ENCODE results near the gene HOXA2.

The HOXA2 gene

GRCh38 chr7:27148031-27148755 lies 45.7 kb upstream of the HOXA2 start (continued):
- TF ChIP-seq ZNF488 (tag by site-specific recombination; IDR thresholded peaks at IDR 0.05): no peak
- TF ChIP-seq ZNF324 (tag by site-specific recombination; IDR thresholded peaks at IDR 0.05): no peak
- TF ChIP-seq ZNF791 (tag by site-specific recombination; IDR thresholded peaks at IDR 0.05): no peak
- TF ChIP-seq EGR2 (tag by site-specific recombination; IDR thresholded peaks at IDR 0.05; ENCODE audit: low read depth): peak; percentile 73
- TF ChIP-seq ZNF146 (tag by site-specific recombination; IDR thresholded peaks at IDR 0.05): no peak
- no peak for TF ChIP-seq RBAK (tag by site-specific recombination; IDR thresholded peaks at IDR 0.05)
- TF ChIP-seq ZNF654 (tag by site-specific recombination; IDR thresholded peaks at IDR 0.05; ENCODE audit: low read depth): no peak
- TF ChIP-seq ZNF510 (tag by site-specific recombination; IDR thresholded peaks at IDR 0.05; ENCODE audit: insufficient replicate concordance): no peak
- TF ChIP-seq ZNF677 (tag by site-specific recombination; IDR thresholded peaks at IDR 0.05): no peak
- no peak for TF ChIP-seq ZNF843 (tag by site-specific recombination; IDR thresholded peaks at IDR 0.05)
- TF ChIP-seq ZNF514 (tag by site-specific recombination; IDR thresholded peaks at IDR 0.05): no peak
- TF ChIP-seq MEIS1 (CRISPR knock-in tag; IDR thresholded peaks at IDR 0.05; ENCODE audit: borderline replicate concordance): no peak
- TF ChIP-seq ZNF211 (tag by site-specific recombination; IDR thresholded peaks at IDR 0.05; ENCODE audit: low read depth): no peak
- TF ChIP-seq ZBTB20 (tag by site-specific recombination; IDR thresholded peaks at IDR 0.05): no peak
- TF ChIP-seq ZNF140 (tag by site-specific recombination; IDR thresholded peaks at IDR 0.05): no peak
- TF ChIP-seq ZBTB1 (tag by site-specific recombination; IDR thresholded peaks at IDR 0.05): no peak
- TF ChIP-seq ZBTB48 (tag by site-specific recombination; IDR thresholded peaks at IDR 0.05): peak; percentile 53; the same call in 1 of the 2 replicates
- 0 out of 2 replicates have a peak, but pooled peaks have one; percentile 13 for TF ChIP-seq ZSCAN30 (tag by site-specific recombination; IDR thresholded peaks at IDR 0.05)
- peak; percentile 69 for TF ChIP-seq SP3 (tag by site-specific recombination; IDR thresholded peaks at IDR 0.05)
- TF ChIP-seq ZSCAN5A (tag by site-specific recombination; IDR thresholded peaks at IDR 0.05): no peak
- TF ChIP-seq ZNF426 (tag by site-specific recombination; IDR thresholded peaks at IDR 0.05): no peak
- TF ChIP-seq ZNF621 (tag by site-specific recombination; IDR thresholded peaks at IDR 0.05): no peak
- TF ChIP-seq MYNN (tag by site-specific recombination; IDR thresholded peaks at IDR 0.05; ENCODE audit: borderline replicate concordance): no peak
- TF ChIP-seq ZNF701 (tag by site-specific recombination; IDR thresholded peaks at IDR 0.05): no peak
- TF ChIP-seq ZNF473 (tag by site-specific recombination; IDR thresholded peaks at IDR 0.05): no peak
- TF ChIP-seq BCL11B (tag by site-specific recombination; IDR thresholded peaks at IDR 0.05; ENCODE audit: low read depth): no peak
- no peak for TF ChIP-seq HOXA7 (CRISPR knock-in tag; IDR thresholded peaks at IDR 0.05; ENCODE audit: borderline replicate concordance)
- TF ChIP-seq ZNF433 (tag by site-specific recombination; IDR thresholded peaks at IDR 0.05; ENCODE audit: low read depth): no peak
- TF ChIP-seq ZNF114 (tag by site-specific recombination; IDR thresholded peaks at IDR 0.05): no peak
- 0 out of 2 replicates have a peak, but pooled peaks have one; percentile 17 for TF ChIP-seq KLF16 (tag by site-specific recombination; IDR thresholded peaks at IDR 0.05)
- no peak for TF ChIP-seq ZNF629 (tag by site-specific recombination; IDR thresholded peaks at IDR 0.05)
- TF ChIP-seq ZIC2 (tag by site-specific recombination; IDR thresholded peaks at IDR 0.05): peak; percentile 32
- TF ChIP-seq ZNF292 (tag by site-specific recombination; IDR thresholded peaks at IDR 0.05; ENCODE audit: borderline replicate concordance, low read depth): no peak
- no peak for TF ChIP-seq ZNF266 (tag by site-specific recombination; IDR thresholded peaks at IDR 0.05; ENCODE audit: low read depth)
- TF ChIP-seq ZNF184 (tag by site-specific recombination; IDR thresholded peaks at IDR 0.05): no peak
- no peak for TF ChIP-seq ZNF76 (tag by site-specific recombination; IDR thresholded peaks at IDR 0.05; ENCODE audit: borderline replicate concordance, low read depth)
- no peak for TF ChIP-seq CTCF (tag by site-specific recombination; IDR thresholded peaks at IDR 0.05)
- TF ChIP-seq YY2 (tag by site-specific recombination; IDR thresholded peaks at IDR 0.05): no peak

All from HEK293 (cell line).